NCI-H2227 (cell line): Measurements from ENCODE around the gene UBD.

Source experiments
- DNase-seq: peaks from one replicate; lab custom pipeline; 2025; ENCODE audit not compliant: unreplicated experiment; lab: John Stamatoyannopoulos, UW

Gene UBD

DNA sequence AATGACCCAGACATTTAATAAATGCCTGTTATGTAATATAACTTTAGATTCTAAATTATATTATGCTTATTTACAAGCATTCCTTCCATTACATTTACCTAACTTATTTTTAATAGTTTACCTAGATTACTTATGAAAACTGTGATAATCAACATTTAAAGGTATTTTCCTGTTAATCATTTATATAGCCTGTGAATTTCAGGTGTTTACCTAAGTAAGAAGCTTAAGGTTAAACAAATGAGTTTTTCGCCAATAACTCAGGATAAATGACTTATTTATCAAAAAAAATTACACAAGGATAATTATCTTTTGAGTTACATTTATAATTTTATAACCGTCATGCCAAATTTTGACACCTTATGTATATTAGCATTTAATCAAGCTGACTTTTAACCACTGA lies 35.5 kb downstream of the UBD start:
- no peak for DNase-seq

DNA sequence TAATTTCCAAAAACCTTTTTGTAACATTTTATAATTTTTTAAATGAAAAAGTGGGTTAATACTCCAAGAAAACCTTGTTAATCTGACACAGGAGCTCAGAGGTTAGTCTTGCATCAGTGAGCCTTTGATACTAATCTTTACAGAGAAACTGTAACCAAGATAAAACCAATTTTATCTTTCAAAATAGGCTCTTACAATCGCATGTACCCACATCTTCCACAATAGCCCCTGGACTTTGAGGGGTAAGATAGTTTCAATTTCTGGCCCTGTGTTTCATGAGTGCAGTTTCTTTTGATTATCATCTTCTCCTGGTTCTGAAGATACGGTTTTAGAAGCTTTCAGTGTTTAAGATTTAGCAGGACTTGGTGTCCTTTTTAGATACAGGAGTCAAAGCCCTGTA lies 37.3 kb downstream of the UBD start:
- DNase-seq: no peak

DNA sequence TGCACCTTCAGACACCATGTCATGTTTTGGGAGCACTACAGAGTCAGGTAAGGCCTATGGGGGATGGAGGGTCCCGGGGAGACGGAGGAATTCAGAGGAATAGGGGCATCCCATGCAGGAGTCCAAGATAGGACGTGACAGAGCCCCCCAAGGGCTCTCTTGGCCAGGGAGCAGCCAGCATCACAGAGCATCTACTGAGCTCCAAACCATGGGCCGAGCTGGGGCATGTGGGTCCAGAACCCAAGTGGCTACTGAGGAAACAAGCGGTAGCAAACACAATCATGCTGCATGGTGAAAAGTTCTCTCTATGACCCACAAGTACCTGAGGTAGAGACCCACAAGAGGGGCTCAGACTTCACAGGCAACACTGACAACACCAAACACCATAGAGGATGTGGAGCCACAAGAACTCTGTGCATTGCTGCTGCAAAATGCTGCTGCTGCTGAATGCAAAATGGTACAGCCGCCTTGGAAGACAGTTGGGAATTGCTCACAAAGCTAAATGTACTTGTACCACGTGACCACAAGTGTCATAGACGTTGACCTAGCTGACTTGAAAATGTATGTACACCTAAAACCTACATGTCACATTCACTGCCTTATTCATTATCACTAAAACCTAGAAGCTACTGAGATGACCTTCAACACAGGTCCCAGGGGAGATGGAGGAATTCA lies 38.4 kb downstream of the UBD start:
- no peak for DNase-seq

DNA sequence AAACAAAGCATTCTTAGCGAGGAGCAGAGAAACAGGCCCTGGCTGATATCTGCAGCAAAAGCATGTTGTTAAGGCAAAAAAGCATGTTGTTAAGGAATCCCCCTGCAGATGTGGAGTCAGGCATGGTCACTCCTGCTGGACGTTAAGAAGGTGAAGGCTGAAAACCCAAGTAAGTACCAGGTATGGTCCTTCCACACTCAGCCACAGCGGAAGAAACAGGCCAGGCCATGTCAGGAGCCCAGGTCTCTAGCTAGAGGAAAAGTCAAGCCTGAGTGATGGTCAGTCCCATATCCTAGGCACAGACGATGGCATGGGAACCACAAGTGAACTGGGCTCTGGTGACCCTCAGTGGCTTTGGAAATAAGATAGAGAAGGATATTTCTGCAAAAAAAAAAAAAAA lies 39.3 kb downstream of the UBD start:
- no peak for DNase-seq

DNA sequence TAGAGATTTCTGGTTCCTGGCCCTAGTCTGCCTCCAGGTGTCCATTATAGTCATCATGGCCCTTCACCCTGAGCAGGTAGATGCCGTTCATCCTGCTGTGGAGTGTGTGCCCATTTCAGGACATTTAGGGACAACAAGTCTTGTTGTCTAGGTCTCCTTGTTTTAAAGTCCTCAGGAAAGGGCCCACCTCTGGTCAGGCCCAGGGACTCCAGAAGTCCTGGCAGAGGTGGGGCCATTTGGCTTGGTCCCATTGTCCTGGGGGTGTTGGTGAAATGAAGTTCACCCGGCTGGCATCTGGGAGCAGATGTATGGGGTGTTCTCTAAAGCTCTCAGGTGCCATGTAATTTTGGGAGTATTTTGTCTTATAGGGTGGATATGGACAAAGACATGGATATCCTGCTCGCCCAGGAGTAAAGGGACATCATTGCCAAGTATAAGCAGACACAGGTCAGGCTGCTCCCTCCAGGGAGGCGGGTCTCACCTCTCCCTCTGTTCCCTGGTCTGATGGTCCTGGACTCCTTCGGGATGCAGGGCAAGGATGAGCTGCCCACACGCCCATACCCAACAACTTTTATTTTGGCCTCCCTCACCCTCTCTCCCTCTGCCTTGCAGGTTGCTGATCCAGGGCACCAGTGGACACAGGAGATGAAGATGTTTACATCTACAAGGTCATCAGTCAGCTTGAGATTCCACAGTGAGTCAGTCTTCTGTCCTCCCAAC lies 40.1 kb downstream of the UBD start:
- no peak for DNase-seq

DNA sequence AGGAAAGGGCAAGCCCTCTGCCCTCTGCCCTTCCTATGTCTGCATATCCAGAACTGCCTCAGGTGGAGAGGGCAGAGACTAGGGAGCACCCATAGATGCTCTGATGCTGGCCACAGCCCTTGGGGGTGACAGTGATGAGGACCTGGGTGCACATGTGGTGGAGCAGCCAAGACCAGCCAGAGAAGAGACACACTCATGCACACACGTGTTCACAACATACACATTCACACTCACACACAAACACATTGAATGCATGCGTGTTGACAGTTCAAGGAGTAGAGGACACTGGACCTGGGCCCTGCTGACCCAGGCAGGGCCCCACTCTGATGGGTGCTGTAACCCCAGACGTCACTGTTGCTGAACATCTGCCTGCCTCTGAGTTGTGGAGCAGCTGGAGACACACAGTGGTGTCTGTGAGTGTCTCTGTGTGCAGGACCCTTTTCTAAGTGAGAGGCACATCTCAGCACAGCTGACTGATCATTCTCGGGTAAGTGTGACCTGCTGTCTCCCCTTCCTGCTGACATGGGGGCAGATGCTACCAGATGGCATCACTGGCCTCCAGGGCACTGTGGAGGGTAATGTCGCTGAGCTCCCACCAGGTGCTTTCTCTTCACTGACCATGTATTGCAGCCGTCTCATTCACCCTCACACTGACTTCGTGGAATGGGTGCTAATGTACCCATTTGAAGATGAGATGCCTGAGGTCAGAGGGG lies 41.6 kb downstream of the UBD start:
- no peak for DNase-seq

DNA sequence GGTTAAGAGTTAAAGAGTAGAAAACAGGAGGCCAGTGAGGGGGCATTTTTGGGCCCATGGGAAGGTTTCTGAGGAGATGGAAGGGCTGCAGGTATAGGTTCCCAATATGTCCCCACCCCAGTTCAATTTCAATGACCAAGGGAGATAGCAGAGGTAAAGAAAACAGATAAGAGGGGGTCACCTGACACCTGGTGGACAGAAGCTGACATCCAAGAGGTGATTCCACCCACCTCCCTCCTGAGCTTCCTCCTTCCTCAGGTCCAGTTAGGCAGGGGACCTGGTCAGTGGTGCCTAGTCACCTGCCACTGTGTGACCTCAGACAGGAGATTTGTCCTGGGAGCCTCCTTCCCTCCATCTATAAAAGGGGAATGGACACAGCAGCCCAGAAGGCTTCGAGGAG lies 42.3 kb downstream of the UBD start:
- no peak for DNase-seq

DNA sequence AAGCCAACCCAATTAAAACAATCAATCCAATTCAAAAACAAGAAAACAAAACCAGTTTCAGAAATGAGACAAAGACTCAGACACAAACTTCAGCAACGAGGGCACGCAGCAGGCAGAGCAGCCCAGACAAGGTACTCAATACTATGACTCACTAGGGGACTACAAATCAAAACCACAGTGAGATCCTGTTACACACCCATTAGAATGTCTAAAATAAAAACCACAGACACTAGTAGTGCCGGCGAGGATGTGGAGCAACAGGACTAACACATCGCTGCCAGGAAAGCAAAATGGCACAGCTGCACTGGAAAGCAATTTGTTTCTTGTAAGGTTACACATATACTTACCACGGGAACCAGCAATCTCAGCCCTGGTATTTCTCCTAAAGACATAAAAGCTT lies 43.4 kb downstream of the UBD start:
- no peak for DNase-seq

DNA sequence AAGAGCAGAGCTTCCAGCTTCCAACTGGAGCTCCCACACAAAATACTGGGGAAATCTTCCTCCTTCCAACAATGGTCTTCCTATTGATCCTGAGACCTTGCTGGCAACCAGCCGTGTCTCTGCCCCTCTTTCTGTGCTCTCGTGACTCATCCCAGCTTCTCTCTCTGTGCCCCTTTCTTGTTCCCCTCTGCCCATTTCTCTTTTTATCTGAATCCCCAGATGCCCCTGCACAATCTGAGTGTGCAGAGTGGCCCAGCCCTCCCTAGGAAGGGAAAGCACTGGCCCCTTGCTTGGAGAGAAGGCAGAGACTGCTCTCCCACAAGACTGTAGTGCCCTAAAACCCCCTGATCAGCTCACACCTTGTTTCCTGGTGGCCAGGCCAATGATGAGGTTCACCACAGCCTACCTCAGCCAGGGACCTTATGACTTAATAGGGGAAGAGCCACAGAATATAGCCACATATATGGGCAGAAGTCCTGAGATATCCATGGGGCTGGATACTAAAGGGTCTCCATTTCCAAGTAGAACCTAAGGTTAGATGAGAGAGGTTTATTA lies 48.7 kb downstream of the UBD start:
- DNase-seq: no peak

DNA sequence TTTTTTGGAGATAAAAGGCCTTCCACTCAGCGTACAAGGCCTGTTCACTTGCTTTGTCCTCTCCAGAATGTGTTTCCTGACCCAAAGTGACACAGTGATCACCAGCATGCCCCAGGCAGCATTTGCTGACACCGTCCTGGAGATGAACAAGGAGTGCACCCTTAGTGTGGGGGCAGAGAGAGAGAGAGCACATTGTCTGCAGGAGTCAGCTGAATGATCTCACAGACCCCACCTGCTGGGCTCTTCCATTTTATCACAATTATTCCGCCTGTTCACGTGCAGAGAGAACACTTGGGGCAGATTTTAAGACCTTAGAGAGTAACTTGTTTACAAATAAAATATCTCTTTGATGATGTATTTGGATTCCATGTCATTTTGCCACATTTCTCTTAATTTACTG lies 49.3 kb downstream of the UBD start:
- peak; percentile 67 for DNase-seq

DNA sequence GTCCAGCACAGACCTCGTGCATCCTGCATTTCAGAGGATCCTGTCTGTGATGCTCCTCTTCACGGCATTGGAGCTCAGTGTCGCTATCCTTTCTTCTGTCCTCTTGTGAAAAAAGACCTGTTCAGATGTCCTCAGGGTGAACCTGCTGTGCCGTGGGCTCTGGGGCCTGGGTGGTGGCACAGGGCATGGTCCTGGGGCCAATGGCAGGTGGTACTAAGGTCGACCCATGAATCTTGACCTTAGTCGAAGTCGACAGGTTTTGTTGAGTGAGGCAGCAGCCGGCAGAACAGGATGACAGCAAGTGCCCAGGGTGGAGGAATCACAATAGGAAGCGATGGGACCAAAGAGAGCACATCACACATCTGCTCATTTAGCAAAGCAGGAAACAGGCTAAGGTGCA lies 49.8 kb downstream of the UBD start:
- no peak for DNase-seq

DNA sequence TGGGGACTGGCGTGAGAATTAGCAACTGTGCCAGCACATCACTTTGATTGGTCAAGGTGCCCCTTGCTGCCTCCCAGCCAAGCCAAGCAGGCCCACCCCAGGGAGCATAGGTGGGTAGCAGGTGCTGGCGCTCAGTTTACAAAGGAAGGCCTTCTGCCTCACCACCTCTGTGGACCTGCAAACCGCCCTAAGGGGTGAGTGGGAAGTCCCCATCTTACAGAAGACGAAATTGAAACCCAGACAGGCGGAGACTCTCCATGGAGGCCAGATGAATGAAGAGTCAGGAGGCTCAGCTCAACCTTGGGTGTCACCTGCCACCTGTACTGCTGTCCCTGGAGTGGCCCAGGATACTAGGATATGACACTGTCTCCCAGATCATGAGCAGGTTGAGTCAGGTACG lies 50.3 kb downstream of the UBD start:
- no peak for DNase-seq

DNA sequence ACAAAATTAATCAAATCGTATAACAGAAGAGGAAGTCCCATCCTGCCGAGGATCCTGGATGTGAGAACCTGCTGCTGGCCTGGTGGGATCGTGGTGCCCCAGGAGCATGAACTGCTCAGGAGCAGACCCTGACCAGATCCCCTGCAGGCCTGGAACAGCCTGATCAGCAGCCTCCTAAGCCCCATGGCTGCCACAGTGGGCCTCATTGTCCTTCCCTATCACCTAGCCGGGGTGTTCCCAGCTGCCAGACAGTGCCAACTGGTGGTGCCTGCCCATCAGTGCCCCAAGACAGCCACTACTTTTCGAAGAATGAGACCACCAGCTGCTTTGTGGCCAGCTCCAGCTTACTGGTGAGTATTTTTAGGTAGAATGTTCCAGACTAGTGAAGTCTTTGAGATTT lies 52.2 kb downstream of the UBD start:
- DNase-seq: no peak

DNA sequence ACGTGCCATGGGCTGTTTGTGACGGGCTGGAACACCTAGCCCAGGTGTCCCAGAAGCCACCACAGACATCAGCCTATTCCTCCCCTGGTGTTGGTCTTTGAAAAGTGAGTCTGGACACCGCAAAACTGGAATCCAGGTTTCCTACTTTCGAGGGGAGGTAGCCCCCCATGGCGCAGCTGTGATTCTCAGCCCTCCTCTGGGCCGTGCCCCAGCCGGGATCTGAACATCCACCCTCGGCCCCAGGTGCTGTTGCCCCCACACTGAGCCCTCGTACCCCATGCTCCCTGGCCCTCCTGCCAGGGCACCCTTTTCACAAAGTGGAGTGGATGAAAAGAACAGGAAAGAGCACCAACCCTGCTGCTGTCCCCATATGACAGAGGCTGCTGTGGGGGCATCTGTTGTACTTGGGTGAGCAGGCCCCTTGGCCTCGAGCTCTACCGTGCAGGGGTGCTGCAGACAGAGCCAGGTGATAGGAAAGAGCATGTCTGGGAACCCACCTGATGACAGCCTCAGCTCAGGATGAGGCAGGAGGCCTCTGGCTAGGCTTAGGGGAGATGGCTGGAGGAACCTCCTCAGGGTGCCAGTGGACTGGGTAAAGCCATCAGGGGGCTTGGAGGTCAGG lies 53.0 kb downstream of the UBD start:
- DNase-seq: no peak

DNA sequence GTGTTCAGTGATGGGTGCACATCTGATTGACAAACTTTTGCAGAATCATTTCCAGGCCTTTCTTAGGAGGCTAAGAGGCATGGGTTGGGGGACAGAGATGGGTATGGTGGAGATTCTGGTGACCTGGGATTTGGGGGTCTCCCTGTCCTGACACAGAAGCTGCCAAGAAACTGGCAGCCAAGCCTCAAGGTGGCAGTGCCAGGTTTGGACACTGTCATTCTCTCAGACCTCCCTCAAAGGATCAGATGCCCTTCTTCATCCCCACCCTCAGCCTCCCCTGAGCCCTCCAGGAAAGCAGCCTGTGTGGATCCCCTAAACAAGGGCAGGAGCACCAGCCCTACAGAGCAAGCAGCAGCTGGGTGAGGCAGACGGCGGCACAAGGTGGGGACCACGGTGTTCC lies 53.7 kb downstream of the UBD start:
- no peak for DNase-seq
